ENCODE results near the gene PPP1CC. TPM values are rescaled to one million over a fixed set of nuclear protein-coding genes. Genes with fewer than 3 reads are reported as not detected.
"Not testable (repeated sequence)": the region's sequence is repeated elsewhere in the genome, so short reads cannot be mapped to it uniquely, and the experiment has no call there.

PPP1CC gene
- total RNA-seq, 2 donors from 2014 or later, result 76.4 to 105 TPM

GRCh38 chr12:110741341-110742095 lies 1.2 kb downstream of the PPP1CC start:
- ATAC-seq (ENCODE audit: insufficient number of reproducible peaks, low FRiP score, low read depth), result no peak

GRCh38 chr12:110739894-110740293 lies 2.8 kb downstream of the PPP1CC start:
- Histone ChIP-seq H3K27ac (no peak overlapping the region), H3K27me3 (replicated peaks; ENCODE audit: insufficient read depth) (no peaks in the 10 kb centered on the region), H3K9me3 (no peaks in the 10 kb centered on the region), H3K36me3 (peaks cover 7% of the 10 kb centered on the region), H3K4me3 (peak overlapping the region; percentile 9), H3K4me1 (ENCODE audit: control insufficient read depth in 1 of 2, low read depth in 2 of 2) (peaks cover 31 to 51% of the 10 kb centered on the region in 2 donors)
- no peak for DNase-seq (ENCODE audit: low spot score)
- no peak for TF ChIP-seq CTCF (IDR thresholded peaks at IDR 0.05)
- no peak for ATAC-seq (ENCODE audit: insufficient number of reproducible peaks, low FRiP score, low read depth)

More at GRCh38 chr12:110741341-110742095, 1.2 kb downstream of the PPP1CC start:
- H3K36me3 ChIP-seq, result no peaks in the 10 kb centered on the region
- no peaks in the 10 kb centered on the region for H3K9me3 ChIP-seq
- no peaks in the 10 kb centered on the region for H3K27me3 ChIP-seq (replicated peaks; ENCODE audit: insufficient read depth)
- H3K4me1 ChIP-seq (ENCODE audit: control insufficient read depth in 1 of 2, low read depth in 2 of 2), result peaks cover 31 to 49% of the 10 kb centered on the region in 2 donors
- no peak for TF ChIP-seq CTCF (IDR thresholded peaks at IDR 0.05)
- H3K4me3 ChIP-seq, result peak overlapping the region; percentile 94
- H3K27ac ChIP-seq, result no peak overlapping the region
- no peak for DNase-seq (ENCODE audit: low spot score)

GRCh38 chr12:110739488-110739887 lies 3.2 kb downstream of the PPP1CC start:
- Histone ChIP-seq H3K27ac (no peak overlapping the region), H3K4me3 (peak overlapping the region; percentile 9), H3K27me3 (replicated peaks; ENCODE audit: insufficient read depth) (no peaks in the 10 kb centered on the region), H3K36me3 (peaks cover 7% of the 10 kb centered on the region), H3K4me1 (ENCODE audit: control insufficient read depth in 1 of 2, low read depth in 2 of 2) (peaks cover 31 to 54% of the 10 kb centered on the region in 2 donors), H3K9me3 (no peaks in the 10 kb centered on the region)
- no peak for TF ChIP-seq CTCF (IDR thresholded peaks at IDR 0.05)
- ATAC-seq (ENCODE audit: insufficient number of reproducible peaks, low FRiP score, low read depth) (no peak), DNase-seq (ENCODE audit: low spot score) (no peak)

- ATAC-seq (ENCODE audit: insufficient number of reproducible peaks, low FRiP score, low read depth) (no peak), DNase-seq (ENCODE audit: low spot score) (no peak)
- Histone ChIP-seq H3K4me3 (no peak overlapping the region), H3K27ac (no peak overlapping the region), H3K27me3 (replicated peaks; ENCODE audit: insufficient read depth) (no peaks in the 10 kb centered on the region), H3K4me1 (ENCODE audit: control insufficient read depth in 1 of 2, low read depth in 2 of 2) (peaks cover 36 to 58% of the 10 kb centered on the region in 2 donors), H3K36me3 (peaks cover 7% of the 10 kb centered on the region), H3K9me3 (no peaks in the 10 kb centered on the region)
- no peak for TF ChIP-seq CTCF (IDR thresholded peaks at IDR 0.05)
These were observed 5.2 kb downstream of the PPP1CC start for GRCh38 chr12:110737532-110737931.

GRCh38 chr12:110737016-110737415 lies 5.7 kb downstream of the PPP1CC start:
- peaks cover 39 to 63% of the 10 kb centered on the region in 2 donors for H3K4me1 ChIP-seq (ENCODE audit: control insufficient read depth in 1 of 2, low read depth in 2 of 2)
- DNase-seq (ENCODE audit: low spot score); H3K27ac ChIP-seq; ATAC-seq (ENCODE audit: insufficient number of reproducible peaks, low FRiP score, low read depth); H3K36me3 ChIP-seq; H3K4me3 ChIP-seq; H3K27me3 ChIP-seq (replicated peaks; ENCODE audit: insufficient read depth); H3K9me3 ChIP-seq: not testable (repeated sequence)
